GM18499 (cell line): ENCODE results near the gene UNC80.

Source experiments
- ATAC-seq: cut with Tn5 transposase; IDR thresholded peaks from one replicate; pipeline ENCODE4 v1.9.1; 2021; ENCODE audit warnings: moderate number of reproducible peaks; ENCODE audit not compliant: insufficient read depth, unreplicated experiment

Gene UNC80

DNA sequence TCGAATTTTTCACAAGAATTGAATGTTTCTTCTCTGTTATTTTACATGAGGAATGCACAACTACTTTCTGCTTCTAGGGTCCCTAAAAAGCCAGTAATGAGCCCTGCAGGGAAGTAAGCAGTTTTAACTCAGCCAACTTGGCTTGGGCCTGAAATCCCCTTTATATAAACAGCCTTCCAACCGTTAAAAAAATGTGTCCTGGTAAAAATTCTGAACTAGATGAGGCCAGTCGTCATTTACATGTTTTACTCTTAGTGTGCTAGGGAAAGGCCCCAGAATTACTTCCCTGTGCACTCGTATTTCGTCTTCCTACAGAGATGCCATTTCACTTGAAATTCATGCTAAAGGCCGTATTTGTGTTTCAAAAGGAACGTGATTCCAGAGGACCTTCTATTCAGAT is 188.4 kb downstream of the UNC80 start:
- ATAC-seq = no peak

GRCh38 chr2:209960676-209961630 is 189.3 kb downstream of the UNC80 start:
- ATAC-seq = no peak

GRCh38 chr2:209965723-209966122 is 194.1 kb downstream of the UNC80 start:
- no peak for ATAC-seq

DNA sequence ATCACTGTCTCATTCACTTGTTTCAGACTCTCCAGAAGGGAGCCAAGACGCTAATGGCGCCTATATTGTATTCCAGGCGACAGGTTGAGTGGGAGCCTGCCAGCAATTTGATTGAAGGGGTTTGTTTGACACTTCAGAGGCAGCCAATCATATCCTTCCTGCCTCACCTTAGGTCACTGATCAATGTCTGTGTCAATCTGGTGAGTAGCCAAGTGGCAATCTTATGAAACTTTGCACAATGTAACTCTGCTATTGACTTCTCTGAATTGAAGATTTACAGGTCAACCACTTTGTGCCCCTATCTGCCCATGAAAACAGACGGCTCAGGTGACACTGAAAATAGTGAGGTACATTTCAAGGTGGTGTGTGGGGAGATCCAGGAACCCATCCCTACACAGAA is 198.1 kb downstream of the UNC80 start:
- ATAC-seq = no peak

GRCh38 chr2:209970271-209970670 is 198.6 kb downstream of the UNC80 start:
- no peak for ATAC-seq

GRCh38 chr2:209970711-209971110 is 199.1 kb downstream of the UNC80 start:
- no peak for ATAC-seq

GRCh38 chr2:209973328-209973727 is 201.7 kb downstream of the UNC80 start:
- no peak for ATAC-seq

- ATAC-seq = no peak
These were observed 202.9 kb downstream of the UNC80 start for GRCh38 chr2:209974576-209974975.

GRCh38 chr2:209976698-209977385 is 205.2 kb downstream of the UNC80 start:
- no peak for ATAC-seq

- ATAC-seq = no peak
These were observed 206.0 kb downstream of the UNC80 start for GRCh38 chr2:209977386-209978239.

GRCh38 chr2:209984291-209984690 is 212.7 kb downstream of the UNC80 start:
- ATAC-seq = no peak

DNA sequence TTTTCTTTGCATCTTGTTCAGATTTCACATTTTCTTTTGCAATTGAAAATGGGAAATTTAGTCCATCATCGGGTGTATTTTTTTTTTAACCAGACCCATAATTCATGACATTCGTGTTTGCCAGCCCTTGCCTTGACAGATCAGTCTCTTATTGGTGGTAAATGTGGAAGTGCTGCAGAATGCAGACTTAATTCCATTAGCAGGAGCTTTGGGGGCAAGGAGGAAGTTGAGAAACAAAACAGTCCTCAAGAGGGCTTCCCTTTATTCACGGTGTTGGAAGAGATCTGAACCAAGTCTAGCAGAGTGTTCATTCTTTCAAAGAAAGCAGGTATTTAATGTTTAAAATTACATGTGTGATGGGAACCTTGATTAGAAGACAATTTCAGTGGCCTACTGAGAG is 214.2 kb downstream of the UNC80 start:
- no peak for ATAC-seq

DNA sequence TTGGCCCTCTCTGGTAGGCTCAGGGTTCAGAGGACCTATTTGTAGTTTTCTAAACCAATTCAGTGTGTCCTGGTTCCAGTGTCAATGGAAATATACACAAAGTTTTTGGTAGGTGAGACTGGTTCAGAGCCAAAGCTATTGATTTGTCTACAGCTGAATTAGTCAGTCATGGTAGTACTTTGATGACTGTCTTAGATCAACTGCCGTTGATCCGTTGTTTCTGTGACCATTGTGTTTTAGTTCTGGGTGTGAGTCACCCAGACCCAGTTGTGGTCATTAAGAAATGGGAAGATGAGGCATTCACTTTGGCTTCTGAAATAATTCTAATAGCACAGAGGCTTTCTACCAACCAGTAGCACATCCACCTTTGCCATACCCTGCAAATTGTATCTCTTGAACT is 214.8 kb downstream of the UNC80 start:
- no peak for ATAC-seq

GRCh38 chr2:209988010-209988409 is 216.4 kb downstream of the UNC80 start:
- ATAC-seq = peak; percentile 53

DNA sequence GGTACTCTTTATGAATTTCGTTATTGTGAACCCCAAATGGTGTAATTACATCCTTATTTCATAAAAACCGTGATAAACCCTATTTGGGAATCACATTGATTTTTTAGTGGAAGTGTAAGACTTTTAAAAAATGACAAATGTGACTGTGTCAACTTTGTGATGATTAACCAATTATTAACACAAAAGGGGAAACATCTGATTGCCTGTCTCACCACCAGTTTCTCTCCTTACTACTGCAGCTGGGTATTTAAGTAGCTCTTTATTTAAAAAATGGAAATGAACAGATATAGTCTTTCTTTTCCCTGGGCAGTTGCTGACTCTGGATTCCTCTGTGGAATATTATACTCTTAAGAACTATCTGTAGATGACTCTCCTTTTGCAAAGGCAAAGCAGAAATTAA is 219.2 kb downstream of the UNC80 start:
- no peak for ATAC-seq

- ATAC-seq = no peak
These were observed 222.3 kb downstream of the UNC80 start for GRCh38 chr2:209993968-209994367.

GRCh38 chr2:209998596-209998995 is 227.0 kb downstream of the UNC80 start:
- no peak for ATAC-seq

- no peak for ATAC-seq
These were observed 229.1 kb downstream of the UNC80 start for GRCh38 chr2:210000464-210001324.
